Measurements from ENCODE around the gene HBEGF. TPM values are rescaled to one million over a fixed set of nuclear protein-coding genes. Genes with fewer than 3 reads are reported as not detected.

The HBEGF gene
- polyA plus RNA-seq, 2 of the 4 experiments (the other 2 are of a cell fraction), result 3.4 to 5.0 TPM

GRCh38 chr5:140365282-140365681 lies 18.9 kb upstream of the HBEGF start:
- POLR2A ChIA-PET, result no interaction called here
- WGBS (ENCODE audit: missing lambda C conversion rate), result 69% methylated on average over 3 of the region's 3 CpGs
- Histone ChIP-seq H3K9me3 (no peaks in the 10 kb centered on the region), H3K4me2 (no peak overlapping the region), H3K4me3 (no peak overlapping the region), H3K4me1 (no peaks in the 10 kb centered on the region), H3K27ac (no peak overlapping the region)
- DNase-seq (ENCODE audit: low read depth in 1 of 2, low spot score in 1 of 2) (no peak), FAIRE-seq (no peak), ATAC-seq (no peak)
- CTCF ChIA-PET, result interaction anchor here (1.3 to 36.9 kb wide), 8 partner anchors 8 to 357 kb away, joined by 3 to 1613 read pairs (median 14); partner anchors contain the start of gene HBEGF
- TF ChIP-seq POLR2A (IDR thresholded peaks at IDR 0.05; ENCODE audit: low read length), result no peak
- no peak for TF ChIP-seq MAZ (IDR thresholded peaks at IDR 0.05; ENCODE audit: borderline replicate concordance, low read depth, low read length)
- no peak for TF ChIP-seq BCL3 (IDR thresholded peaks at IDR 0.05)
- TF ChIP-seq, protein P1, sequence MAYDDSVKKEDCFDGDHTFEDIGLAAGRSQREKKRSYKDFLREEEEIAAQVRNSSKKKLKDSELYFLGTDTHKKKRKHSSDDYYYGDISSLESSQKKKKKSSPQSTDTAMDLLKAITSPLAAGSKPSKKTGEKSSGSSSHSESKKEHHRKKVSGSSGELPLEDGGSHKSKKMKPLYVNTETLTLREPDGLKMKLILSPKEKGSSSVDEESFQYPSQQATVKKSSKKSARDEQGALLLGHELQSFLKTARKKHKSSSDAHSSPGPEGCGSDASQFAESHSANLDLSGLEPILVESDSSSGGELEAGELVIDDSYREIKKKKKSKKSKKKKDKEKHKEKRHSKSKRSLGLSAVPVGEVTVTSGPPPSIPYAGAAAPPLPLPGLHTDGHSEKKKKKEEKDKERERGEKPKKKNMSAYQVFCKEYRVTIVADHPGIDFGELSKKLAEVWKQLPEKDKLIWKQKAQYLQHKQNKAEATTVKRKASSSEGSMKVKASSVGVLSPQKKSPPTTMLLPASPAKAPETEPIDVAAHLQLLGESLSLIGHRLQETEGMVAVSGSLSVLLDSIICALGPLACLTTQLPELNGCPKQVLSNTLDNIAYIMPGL (CRISPR knock-in tag; IDR thresholded peaks at IDR 0.05; ENCODE audit: borderline replicate concordance), result no peak
- TF ChIP-seq, protein P2, sequence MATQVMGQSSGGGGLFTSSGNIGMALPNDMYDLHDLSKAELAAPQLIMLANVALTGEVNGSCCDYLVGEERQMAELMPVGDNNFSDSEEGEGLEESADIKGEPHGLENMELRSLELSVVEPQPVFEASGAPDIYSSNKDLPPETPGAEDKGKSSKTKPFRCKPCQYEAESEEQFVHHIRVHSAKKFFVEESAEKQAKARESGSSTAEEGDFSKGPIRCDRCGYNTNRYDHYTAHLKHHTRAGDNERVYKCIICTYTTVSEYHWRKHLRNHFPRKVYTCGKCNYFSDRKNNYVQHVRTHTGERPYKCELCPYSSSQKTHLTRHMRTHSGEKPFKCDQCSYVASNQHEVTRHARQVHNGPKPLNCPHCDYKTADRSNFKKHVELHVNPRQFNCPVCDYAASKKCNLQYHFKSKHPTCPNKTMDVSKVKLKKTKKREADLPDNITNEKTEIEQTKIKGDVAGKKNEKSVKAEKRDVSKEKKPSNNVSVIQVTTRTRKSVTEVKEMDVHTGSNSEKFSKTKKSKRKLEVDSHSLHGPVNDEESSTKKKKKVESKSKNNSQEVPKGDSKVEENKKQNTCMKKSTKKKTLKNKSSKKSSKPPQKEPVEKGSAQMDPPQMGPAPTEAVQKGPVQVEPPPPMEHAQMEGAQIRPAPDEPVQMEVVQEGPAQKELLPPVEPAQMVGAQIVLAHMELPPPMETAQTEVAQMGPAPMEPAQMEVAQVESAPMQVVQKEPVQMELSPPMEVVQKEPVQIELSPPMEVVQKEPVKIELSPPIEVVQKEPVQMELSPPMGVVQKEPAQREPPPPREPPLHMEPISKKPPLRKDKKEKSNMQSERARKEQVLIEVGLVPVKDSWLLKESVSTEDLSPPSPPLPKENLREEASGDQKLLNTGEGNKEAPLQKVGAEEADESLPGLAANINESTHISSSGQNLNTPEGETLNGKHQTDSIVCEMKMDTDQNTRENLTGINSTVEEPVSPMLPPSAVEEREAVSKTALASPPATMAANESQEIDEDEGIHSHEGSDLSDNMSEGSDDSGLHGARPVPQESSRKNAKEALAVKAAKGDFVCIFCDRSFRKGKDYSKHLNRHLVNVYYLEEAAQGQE (IDR thresholded peaks at IDR 0.05), result no peak
- TF ChIP-seq CHD4 (IDR thresholded peaks at IDR 0.05; ENCODE audit: borderline replicate concordance), result no peak
- TF ChIP-seq, protein P3, sequence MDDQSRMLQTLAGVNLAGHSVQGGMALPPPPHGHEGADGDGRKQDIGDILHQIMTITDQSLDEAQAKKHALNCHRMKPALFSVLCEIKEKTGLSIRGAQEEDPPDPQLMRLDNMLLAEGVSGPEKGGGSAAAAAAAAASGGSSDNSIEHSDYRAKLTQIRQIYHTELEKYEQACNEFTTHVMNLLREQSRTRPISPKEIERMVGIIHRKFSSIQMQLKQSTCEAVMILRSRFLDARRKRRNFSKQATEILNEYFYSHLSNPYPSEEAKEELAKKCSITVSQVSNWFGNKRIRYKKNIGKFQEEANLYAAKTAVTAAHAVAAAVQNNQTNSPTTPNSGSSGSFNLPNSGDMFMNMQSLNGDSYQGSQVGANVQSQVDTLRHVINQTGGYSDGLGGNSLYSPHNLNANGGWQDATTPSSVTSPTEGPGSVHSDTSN (IDR thresholded peaks at IDR 0.05), result no peak
- no peak for TF ChIP-seq FOXS1 (CRISPR knock-in tag; IDR thresholded peaks at IDR 0.05)
- TF ChIP-seq EHMT2 (IDR thresholded peaks at IDR 0.05; ENCODE audit: low read depth), result no peak
- no peak for TF ChIP-seq HOXB13 (CRISPR knock-in tag; IDR thresholded peaks at IDR 0.05; ENCODE audit: low read depth)
- no peak for TF ChIP-seq PHF8 (IDR thresholded peaks at IDR 0.05; ENCODE audit: borderline replicate concordance, low read depth)
- no peak for TF ChIP-seq ZC3H11A (IDR thresholded peaks at IDR 0.05)
- TF ChIP-seq RFX5 (IDR thresholded peaks at IDR 0.05), result no peak
- no peak for TF ChIP-seq MAFK (IDR thresholded peaks at IDR 0.05; ENCODE audit: partially characterized antibody)
- TF ChIP-seq RAD21 (conservative IDR thresholded peaks at IDR 0.05 in 1 of 2, IDR thresholded peaks at IDR 0.05 in 1 of 2), result no peak
- TF ChIP-seq, protein P4, sequence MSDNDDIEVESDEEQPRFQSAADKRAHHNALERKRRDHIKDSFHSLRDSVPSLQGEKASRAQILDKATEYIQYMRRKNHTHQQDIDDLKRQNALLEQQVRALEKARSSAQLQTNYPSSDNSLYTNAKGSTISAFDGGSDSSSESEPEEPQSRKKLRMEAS (IDR thresholded peaks at IDR 0.05), result no peak
- TF ChIP-seq, protein P5, sequence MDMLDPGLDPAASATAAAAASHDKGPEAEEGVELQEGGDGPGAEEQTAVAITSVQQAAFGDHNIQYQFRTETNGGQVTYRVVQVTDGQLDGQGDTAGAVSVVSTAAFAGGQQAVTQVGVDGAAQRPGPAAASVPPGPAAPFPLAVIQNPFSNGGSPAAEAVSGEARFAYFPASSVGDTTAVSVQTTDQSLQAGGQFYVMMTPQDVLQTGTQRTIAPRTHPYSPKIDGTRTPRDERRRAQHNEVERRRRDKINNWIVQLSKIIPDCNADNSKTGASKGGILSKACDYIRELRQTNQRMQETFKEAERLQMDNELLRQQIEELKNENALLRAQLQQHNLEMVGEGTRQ (IDR thresholded peaks at IDR 0.05), result no peak

- Histone ChIP-seq H3K4me3 (no peak overlapping the region), H3K9me3 (no peaks in the 10 kb centered on the region), H3K4me1 (no peaks in the 10 kb centered on the region), H3K27ac (no peak overlapping the region), H3K4me2 (no peak overlapping the region)
- WGBS (ENCODE audit: missing lambda C conversion rate), result 84% methylated on average over 3 of the region's 3 CpGs
- POLR2A ChIA-PET, result no interaction called here
- CTCF ChIA-PET, result interaction anchor here (0.6 to 36.9 kb wide), 8 partner anchors 9 to 356 kb away, joined by 3 to 1613 read pairs (median 14); partner anchors contain the start of gene HBEGF
- ATAC-seq, result no peak
- DNase-seq (ENCODE audit: low read depth in 1 of 2, low spot score in 1 of 2), result no peak
- FAIRE-seq, result no peak
- no peak for TF ChIP-seq HEYL (CRISPR knock-in tag; IDR thresholded peaks at IDR 0.05)
- TF ChIP-seq, protein P5 (IDR thresholded peaks at IDR 0.05), result no peak
- TF ChIP-seq JUNB (IDR thresholded peaks at IDR 0.05), result no peak
- TF ChIP-seq, protein P1 (CRISPR knock-in tag; IDR thresholded peaks at IDR 0.05; ENCODE audit: borderline replicate concordance), result no peak
- no peak for TF ChIP-seq MYC (IDR thresholded peaks at IDR 0.05; ENCODE audit: borderline replicate concordance, low read length)
- TF ChIP-seq, protein P2 (IDR thresholded peaks at IDR 0.05), result no peak
Measured at GRCh38 chr5:140364472-140364765, 18.0 kb upstream of the HBEGF start.

Measured in A549 (cell line).